Inflammatory macrophage (primary cell): ENCODE measurements around the gene ERBB2.

Experiments
- DNase-seq, 2 donors: peaks; one replicate each; pipeline ENCODE4 v3.0.0-alpha.2; 2020 to 2022

The ERBB2 gene

DNA sequence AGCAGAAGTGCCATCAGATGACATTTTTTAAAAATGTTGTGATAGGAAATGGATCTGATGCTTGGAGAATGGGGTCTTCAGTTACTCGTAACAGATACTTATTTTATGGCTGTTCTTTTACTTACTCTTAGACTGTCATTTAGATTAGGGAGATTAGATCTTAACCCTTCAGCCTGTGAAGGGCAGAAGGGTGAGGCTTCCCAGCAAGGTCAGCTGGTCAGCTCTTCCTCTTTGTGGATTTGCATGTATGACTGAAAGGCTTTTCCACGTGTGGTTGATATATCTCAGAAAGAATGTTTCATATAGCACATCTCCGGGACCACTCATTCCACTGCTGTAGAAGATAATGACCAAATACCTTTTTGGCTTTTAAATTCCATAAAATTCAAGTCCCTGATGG is 65.3 kb downstream of the ERBB2 start:
- DNase-seq = peak; percentile 9 to 22

DNA sequence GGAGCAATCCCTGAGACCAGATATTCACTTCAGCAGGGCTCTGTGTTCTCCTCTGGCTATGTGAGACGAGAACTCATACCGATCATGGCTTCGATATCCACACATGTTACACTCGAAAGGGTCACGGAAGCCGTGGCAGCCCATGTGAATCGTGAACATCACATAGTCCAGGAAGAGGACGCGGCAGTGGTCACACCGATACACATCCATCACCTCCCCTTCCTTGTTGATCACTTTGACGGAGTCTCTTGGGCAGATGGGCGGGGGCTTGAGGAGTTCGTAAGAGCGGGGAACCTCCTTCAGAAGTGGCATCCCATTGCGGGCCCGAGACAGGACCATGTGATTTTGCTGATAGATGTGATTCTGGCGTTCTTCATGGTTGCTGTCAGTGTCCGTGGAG is 65.9 kb downstream of the ERBB2 start:
- no peak for DNase-seq

DNA sequence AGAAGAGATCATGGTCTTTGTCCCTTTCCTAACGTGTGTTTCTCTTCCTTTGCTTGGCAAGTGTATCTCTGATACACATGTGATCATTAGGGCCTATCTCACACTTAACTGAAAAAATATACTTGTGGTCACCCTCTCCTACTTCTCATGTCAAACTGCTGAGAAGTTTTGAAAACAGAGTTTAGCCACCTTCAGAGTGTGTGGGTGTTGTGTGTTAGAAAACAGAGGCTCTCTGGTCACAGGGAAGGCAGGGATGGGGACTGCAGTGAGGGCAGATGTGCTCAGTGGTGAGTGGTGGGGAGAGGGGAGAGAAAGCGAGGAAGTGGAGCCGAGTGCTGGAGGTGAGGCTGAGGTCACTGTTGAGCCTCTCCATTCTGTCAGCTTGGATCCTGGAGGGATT is 67.3 kb downstream of the ERBB2 start:
- DNase-seq = no peak

DNA sequence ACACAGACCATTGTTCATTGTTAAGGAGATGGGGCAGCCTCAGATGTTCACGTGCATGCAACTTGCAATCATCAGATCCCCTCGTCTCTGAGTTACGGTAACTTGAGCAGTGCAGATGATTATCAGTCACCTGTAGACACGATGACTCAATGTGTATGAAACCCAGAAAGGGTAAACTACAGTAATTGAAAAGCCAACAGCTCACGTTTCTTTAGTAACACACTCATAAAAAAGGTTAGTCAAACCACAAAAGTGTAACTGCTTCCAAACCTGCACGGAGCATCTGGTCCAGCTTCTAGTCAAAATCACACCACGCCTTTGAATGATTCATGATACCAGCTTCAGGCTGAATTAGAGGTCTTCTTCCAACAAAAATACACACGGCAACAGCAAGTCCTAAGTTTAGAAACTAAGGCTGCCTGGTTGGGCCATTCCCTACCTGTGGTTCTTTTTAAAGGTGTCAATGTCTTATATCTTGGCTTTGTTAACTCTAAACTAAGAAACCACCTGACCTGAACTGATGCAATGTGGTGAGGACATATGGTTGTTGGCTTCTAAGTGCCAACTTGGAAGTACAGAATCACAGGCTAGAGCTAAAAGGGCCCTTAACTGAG is 70.2 kb downstream of the ERBB2 start:
- DNase-seq = no peak

DNA sequence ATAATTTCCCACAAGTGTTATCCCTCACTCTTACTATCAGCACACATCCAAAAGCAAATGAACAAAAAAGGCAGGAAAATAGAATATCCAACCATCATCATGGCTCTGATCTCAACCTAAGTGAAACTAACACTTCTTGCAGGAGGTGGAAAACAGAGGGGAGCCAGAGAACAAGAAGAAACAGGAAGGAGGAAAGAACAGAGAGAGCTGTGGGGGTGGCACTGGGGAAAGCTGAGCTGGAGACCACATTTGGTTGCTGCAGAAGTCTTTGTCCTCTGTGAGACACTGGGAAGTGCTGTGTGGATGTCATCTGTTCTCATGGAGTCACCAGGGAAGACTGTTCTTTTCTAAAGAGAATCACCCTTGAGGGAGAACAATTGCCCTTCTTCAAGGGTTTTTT is 72.6 kb downstream of the ERBB2 start:
- DNase-seq = no peak

DNA sequence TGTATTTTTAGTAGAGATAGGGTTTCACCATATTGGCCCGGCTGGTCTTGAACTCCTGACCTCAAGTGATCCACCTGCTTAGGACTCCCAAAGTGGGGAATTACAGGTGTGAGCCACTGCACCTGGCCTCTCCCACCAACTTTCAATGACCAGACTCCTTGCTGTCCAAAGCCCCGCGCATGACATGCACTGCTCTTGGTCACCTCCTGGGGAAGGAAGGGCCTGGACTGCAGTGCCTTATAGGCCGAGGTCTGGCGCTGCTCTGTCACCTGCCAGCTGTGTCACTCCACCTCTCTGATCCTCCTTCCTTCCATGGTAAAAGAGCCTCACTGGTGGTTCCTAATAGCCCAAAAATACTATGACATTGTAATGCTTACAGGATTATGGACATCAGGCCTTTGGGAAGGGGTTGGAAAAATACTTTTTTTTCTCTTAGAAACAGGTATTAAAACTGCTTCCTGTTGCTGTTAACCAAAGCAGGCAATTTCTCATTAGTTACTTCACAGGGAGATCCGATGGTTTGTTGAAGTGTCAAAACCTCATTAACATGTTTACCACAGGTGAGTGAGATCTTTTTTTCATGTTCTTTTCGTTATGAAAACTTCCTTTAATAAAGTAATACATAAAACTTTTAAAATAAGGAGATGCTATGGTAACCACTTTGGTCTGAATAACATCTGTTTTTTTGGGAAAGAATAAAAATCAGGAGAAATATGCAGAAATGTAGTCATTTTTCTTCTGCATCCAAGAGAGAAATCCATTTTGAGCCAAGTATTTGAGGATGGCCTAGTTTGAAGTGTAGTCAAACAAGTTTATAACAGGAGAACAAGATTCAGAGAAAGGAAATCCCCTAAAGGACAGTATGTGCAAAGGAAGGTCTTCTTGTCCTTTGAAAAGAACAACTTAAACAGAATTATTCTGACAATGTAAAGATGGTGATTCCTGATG is 73.4 kb downstream of the ERBB2 start:
- no peak for DNase-seq

DNA sequence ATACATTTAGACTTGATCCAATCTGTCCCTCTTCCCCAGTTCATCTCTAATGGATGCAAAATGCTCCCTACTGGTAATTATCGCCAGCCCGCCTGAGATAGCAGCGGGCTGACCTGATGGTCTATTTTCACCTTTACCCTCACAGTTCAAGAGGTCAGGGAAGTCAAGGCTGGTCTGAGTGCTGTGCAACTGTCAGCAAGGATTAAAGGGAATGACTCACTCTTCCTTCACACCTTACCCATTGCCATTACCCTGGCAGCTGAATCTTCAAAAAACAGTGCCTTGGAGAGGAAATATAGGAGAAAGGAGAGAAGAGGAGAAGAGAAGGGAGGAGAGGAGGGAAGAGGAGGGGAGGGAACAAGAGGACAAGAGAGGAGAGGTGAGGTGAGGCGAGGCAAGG is 74.2 kb downstream of the ERBB2 start:
- no peak for DNase-seq

DNA sequence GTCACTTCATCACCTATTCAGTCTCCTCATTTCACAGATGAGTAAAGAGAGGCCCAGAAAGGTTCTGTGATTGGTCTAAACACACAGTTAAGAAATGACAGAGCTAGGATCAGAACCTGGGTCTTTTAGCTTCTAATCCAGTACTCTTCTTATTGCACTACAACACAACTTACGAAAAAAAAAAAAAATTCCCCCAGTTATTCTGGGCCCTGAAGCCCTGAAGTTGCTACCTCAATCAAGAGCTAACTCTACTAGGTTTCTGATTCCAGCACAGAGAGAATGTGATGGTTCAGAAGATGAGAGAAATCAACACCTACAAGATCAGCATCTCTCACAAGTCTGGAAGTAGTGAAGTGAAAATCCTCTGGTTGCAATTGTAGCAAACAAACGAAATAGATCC is 75.2 kb downstream of the ERBB2 start:
- DNase-seq = no peak

DNA sequence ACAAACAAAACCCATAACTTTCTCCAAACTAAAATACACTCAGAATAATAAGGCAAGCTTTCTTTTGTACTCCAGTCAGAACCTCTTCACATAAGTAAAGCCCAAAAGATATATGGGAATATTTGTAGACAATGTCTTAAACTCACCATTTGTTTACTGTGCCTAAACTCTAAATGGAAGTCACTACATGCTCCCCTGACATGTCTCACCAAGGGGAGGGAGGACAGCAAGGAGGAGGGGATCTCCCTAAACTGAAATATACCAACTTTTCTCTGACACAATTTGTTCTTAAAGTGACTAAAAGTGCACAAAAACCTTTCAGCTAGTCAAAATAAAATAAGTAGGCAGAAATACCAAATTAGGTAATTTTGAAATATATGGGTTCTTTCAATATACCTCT is 76.4 kb downstream of the ERBB2 start:
- no peak for DNase-seq

DNA sequence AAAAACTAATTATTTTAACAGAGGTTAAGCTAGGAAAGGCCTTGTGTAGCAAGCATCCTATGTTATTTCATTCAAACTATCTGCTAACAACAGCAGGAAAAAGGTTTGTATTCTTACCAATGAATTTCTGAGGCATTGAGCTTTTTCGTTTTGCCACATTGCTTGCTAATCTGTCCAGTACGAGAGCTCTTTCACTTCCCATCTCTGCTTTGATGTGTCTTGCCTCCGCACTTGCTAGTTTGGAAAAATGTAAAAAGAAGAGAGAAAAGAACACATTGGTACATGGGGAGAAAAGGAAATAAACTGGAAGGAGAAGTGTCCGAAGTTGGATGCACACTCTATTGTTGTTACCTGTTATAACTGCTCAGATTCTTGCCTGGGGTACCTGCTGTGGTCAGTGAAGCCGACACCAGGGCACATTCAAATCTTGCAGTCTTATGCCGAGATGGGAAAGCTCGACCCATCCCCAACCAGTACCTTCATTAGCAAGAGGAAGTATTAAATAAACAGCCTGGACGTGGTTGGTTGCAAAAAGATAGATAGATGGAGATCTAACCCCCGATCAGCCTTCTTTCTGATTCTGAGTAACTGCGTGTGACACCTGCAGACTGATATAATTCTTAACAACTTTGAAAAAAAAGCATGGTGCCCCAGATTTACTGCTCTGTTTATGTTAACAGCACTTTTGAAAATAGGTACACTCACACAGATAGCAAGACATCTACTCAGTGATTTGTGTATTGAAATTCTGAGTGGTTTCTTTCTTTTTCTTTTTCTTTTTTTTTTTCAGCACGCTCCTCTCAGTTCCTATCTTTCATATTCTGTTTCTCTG is 77.9 kb downstream of the ERBB2 start:
- DNase-seq = no peak
